ENCODE data around the gene MEN1. TPM values are rescaled to one million over a fixed set of nuclear protein-coding genes. Genes with fewer than 3 reads are reported as not detected.

MEN1 gene
- total and polyA plus RNA-seq, 2 of the 13 experiments (the other 11 are each of a cell fraction or from before 2014, with no cell fraction given), result 20.5 to 27.3 TPM

GRCh38 chr11:64823568-64824119 lies 13.3 kb upstream of the MEN1 start:
- H3K4me2 ChIP-seq (ENCODE audit: low read depth, low read length), result no peak overlapping the region
- no TSS peak for BruUV-seq (replicated peaks)
- H3K4me1 ChIP-seq (ENCODE audit: insufficient read depth, low read length), result no peaks in the 10 kb centered on the region
- no peaks in the 10 kb centered on the region for H4K20me1 ChIP-seq (ENCODE audit: insufficient read depth, low read length)
- H3K79me2 ChIP-seq (ENCODE audit: insufficient read depth, low read length), result no peaks in the 10 kb centered on the region
- ChIA-PET CTCF (ENCODE audit: low intra/inter-chr PET ratio, low total read pairs) (no interaction called here), POLR2A (interaction anchor here (1.5 kb wide), 1 partner anchor 13 kb away, joined by 6 read pairs; the partner anchor contains the start of gene MEN1)
- H3K9ac ChIP-seq (ENCODE audit: insufficient read depth, low read depth, low read length), result no peak overlapping the region
- intact Hi-C loops (cut with micrococcal nuclease; ENCODE audit: unreplicated experiment) (no loop called here), in situ Hi-C loops (cut with HindIII; ENCODE audit: extremely low pct_ligation_motif_present, low pct_unique_long_range_greater_than_20kb) (no loop called here)
- no peaks in the 10 kb centered on the region for H3K9me3 ChIP-seq (ENCODE audit: low read length)
- ATAC-seq (no peak), DNase-seq (ENCODE audit: low spot score) (no peak), FAIRE-seq (no peak)
- H2AFZ ChIP-seq (ENCODE audit: low read length), result no peak overlapping the region
- 60% methylated on average over 11 of the region's 11 CpGs for WGBS (ENCODE audit: low lambda C conversion rate)
- no peak overlapping the region for H3K27ac ChIP-seq (ENCODE audit: extremely low read length, insufficient read depth, low read length)
- H3K4me3 ChIP-seq (replicated peaks in 1 of 3; ENCODE audit: insufficient read depth in 1 of 3, low read depth in 2 of 3, low read length in 3 of 3), result no peak overlapping the region
- no peak for TF ChIP-seq ZNF782 (CRISPR knock-in tag; IDR thresholded peaks at IDR 0.05; ENCODE audit: borderline replicate concordance)
- no peak for TF ChIP-seq MED13 (CRISPR knock-in tag; IDR thresholded peaks at IDR 0.05)
- H3K36me3 ChIP-seq (replicated peaks in 1 of 2; ENCODE audit: control insufficient read depth in 1 of 2, insufficient read depth in 2 of 2, low read length in 2 of 2), result no peaks in the 10 kb centered on the region
- H3K27me3 ChIP-seq (ENCODE audit: control insufficient read depth in 1 of 2, insufficient read depth in 2 of 2, low read length in 2 of 2), result no peaks in the 10 kb centered on the region

DNA sequence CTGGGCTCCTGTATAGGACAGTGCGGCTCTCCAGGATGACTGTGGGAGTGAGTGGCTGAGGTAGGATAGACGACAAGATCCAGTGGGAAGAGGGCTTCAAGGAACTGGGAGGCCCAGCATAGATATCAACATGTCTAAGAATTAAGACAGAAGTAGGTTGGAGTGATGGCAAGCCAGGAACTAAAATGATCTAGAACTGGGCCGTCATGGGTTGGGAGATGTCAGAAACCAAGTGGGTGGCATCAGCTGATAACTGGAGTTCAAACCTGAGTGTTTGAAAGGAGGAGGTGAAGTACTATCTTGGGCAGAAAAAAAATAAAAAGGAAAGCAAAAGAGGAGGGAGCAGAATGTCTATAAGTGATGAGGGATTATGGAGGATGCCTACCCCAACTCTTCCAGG lies 7.1 kb upstream of the MEN1 start:
- Histone ChIP-seq H3K4me3 (replicated peaks in 1 of 3; ENCODE audit: insufficient read depth in 1 of 3, low read depth in 2 of 3, low read length in 3 of 3) (no peak overlapping the region), H3K79me2 (ENCODE audit: insufficient read depth, low read length) (no peaks in the 10 kb centered on the region), H3K36me3 (replicated peaks in 1 of 2; ENCODE audit: control insufficient read depth in 1 of 2, insufficient read depth in 2 of 2, low read length in 2 of 2) (no peaks in the 10 kb centered on the region), H3K9ac (ENCODE audit: insufficient read depth, low read depth, low read length) (no peak overlapping the region), H3K9me3 (ENCODE audit: low read length) (no peaks in the 10 kb centered on the region), H3K27me3 (ENCODE audit: control insufficient read depth in 1 of 2, insufficient read depth in 2 of 2, low read length in 2 of 2) (no peaks in the 10 kb centered on the region), H3K4me1 (ENCODE audit: insufficient read depth, low read length) (peaks cover 26% of the 10 kb centered on the region), H3K4me2 (ENCODE audit: low read depth, low read length) (no peak overlapping the region), H3K27ac (ENCODE audit: extremely low read length, insufficient read depth, low read length) (no peak overlapping the region), H4K20me1 (ENCODE audit: insufficient read depth, low read length) (no peaks in the 10 kb centered on the region), H2AFZ (ENCODE audit: low read length) (no peak overlapping the region)
- FAIRE-seq, result no peak
- CTCF ChIA-PET (ENCODE audit: low intra/inter-chr PET ratio, low total read pairs), result no interaction called here
- no peak for TF ChIP-seq HES4 (CRISPR knock-in tag; IDR thresholded peaks at IDR 0.05; ENCODE audit: borderline replicate concordance)
- TF ChIP-seq TCF12 (IDR thresholded peaks at IDR 0.05), result no peak
- no peak for TF ChIP-seq TCF12 (CRISPR knock-in tag; IDR thresholded peaks at IDR 0.05)
- TF ChIP-seq MIER2 (CRISPR knock-in tag; IDR thresholded peaks at IDR 0.05), result no peak
- no peak for TF ChIP-seq ATRX (CRISPR knock-in tag; IDR thresholded peaks at IDR 0.05; ENCODE audit: borderline replicate concordance)
- TF ChIP-seq RFX3 (CRISPR knock-in tag; IDR thresholded peaks at IDR 0.05), result no peak
- TF ChIP-seq ZNF230 (CRISPR knock-in tag; IDR thresholded peaks at IDR 0.05), result no peak
- no peak for TF ChIP-seq SYNCRIP (IDR thresholded peaks at IDR 0.05; ENCODE audit: insufficient read depth, low read depth, low read length)
- TF ChIP-seq ADNP (CRISPR knock-in tag; IDR thresholded peaks at IDR 0.05), result no peak
- TF ChIP-seq ZBTB20 (CRISPR knock-in tag; IDR thresholded peaks at IDR 0.05; ENCODE audit: borderline replicate concordance, low read depth), result no peak
- no peak for TF ChIP-seq ZSCAN9 (CRISPR knock-in tag; IDR thresholded peaks at IDR 0.05; ENCODE audit: borderline replicate concordance)
- TF ChIP-seq ATF4 (CRISPR knock-in tag; IDR thresholded peaks at IDR 0.05), result no peak
- TF ChIP-seq RAD21 (CRISPR knock-in tag; IDR thresholded peaks at IDR 0.05), result no peak
- TF ChIP-seq KAT8 (CRISPR knock-in tag; IDR thresholded peaks at IDR 0.05), result no peak
- no peak for TF ChIP-seq ZNF160 (CRISPR knock-in tag; IDR thresholded peaks at IDR 0.05)
- no peak for TF ChIP-seq ESRRA (CRISPR knock-in tag; IDR thresholded peaks at IDR 0.05; ENCODE audit: low read depth)
- no peak for TF ChIP-seq SMAD9 (CRISPR knock-in tag; IDR thresholded peaks at IDR 0.05)
- TF ChIP-seq ZSCAN20 (CRISPR knock-in tag; IDR thresholded peaks at IDR 0.05; ENCODE audit: borderline replicate concordance), result no peak
- TF ChIP-seq ARNT (IDR thresholded peaks at IDR 0.05), result no peak
- TF ChIP-seq CBX2 (IDR thresholded peaks at IDR 0.05; ENCODE audit: low read depth, low read length), result no peak
- TF ChIP-seq CBX2 (CRISPR knock-in tag; IDR thresholded peaks at IDR 0.05; ENCODE audit: low read depth), result no peak
- no TSS peak for BruUV-seq (replicated peaks)
- intact Hi-C loops (cut with micrococcal nuclease; ENCODE audit: unreplicated experiment) (no loop called here), in situ Hi-C loops (cut with HindIII; ENCODE audit: extremely low pct_ligation_motif_present, low pct_unique_long_range_greater_than_20kb) (no loop called here)
- 48% methylated on average over 3 of the region's 3 CpGs for WGBS (ENCODE audit: low lambda C conversion rate)
- no peak for DNase-seq (ENCODE audit: low spot score)
- POLR2A ChIA-PET, result no interaction called here
- no peak for ATAC-seq

Data from HepG2 (cell line).